ENCODE data around the gene FFAR3. TPM values are rescaled to one million over a fixed set of nuclear protein-coding genes. Genes with fewer than 3 reads are reported as not detected.

The FFAR3 gene
- total and polyA plus RNA-seq, 2 donors (not counting 3 experiments of a cell fraction or from before 2014, with no cell fraction given) = not detected

DNA sequence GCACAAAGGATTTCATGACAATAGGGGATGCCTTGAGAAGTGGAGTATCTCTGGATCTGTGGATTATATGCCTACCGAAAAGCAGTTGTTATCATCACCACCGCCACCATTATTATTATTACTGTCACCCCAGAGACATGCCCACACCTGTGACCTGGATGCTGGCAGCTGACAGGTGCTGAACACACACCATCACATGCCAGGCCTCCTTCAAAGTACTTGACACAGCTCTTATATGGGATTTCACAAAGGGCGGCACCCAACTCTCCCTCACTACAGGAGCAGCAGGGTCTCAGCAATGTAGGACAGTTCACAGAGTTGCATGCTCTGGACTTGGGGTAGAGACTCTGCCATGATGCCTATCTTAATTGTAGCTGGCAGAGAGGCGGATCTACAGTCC lies 7.0 kb downstream of the FFAR3 start:
- POLR2A ChIA-PET = no interaction called here
- Histone ChIP-seq H3K4me2 (ENCODE audit: insufficient read depth, low read length) (no peak overlapping the region), H3K9me3 (replicated peaks; ENCODE audit: control insufficient read depth, insufficient read depth, low read length) (no peaks in the 10 kb centered on the region), H3K36me3 (ENCODE audit: control insufficient read depth in 2 of 2, extremely low read depth in 1 of 2, insufficient read depth in 2 of 2, low read length in 2 of 2) (no peaks in the 10 kb centered on the region), H3K4me1 (ENCODE audit: control insufficient read depth, extremely low read depth, insufficient read depth, low read length) (no peaks in the 10 kb centered on the region), H3K79me2 (ENCODE audit: control insufficient read depth, insufficient read depth, low read length) (no peaks in the 10 kb centered on the region), H3K9ac (replicated peaks; ENCODE audit: extremely low read depth, insufficient read depth, low read length) (no peak overlapping the region), H3K9me1 (replicated peaks; ENCODE audit: control insufficient read depth, extremely low read depth, insufficient read depth, low read length) (no peaks in the 10 kb centered on the region), H2AFZ (ENCODE audit: low read depth, low read length) (no peak overlapping the region), H3K4me3 (replicated peaks in 1 of 3; ENCODE audit: insufficient read depth in 1 of 3, low read depth in 1 of 3, low read length in 3 of 3) (no peak overlapping the region), H4K20me1 (replicated peaks; ENCODE audit: control insufficient read depth, extremely low read depth, insufficient read depth, low read length) (no peaks in the 10 kb centered on the region), H3K27me3 (ENCODE audit: control insufficient read depth in 2 of 2, insufficient read depth in 2 of 2, low read length in 2 of 2) (peaks cover 0 to 2% of the 10 kb centered on the region in 2 experiments), H3K27ac (ENCODE audit: insufficient read depth, low read depth, low read length) (no peak overlapping the region)
- FAIRE-seq (no peak), DNase-seq (ENCODE audit: low read depth, low spot score) (no peak)
- CTCF ChIA-PET = interaction anchor here (1.4 to 2.4 kb wide), 2 partner anchors 12 to 130 kb away, joined by 4 to 9 read pairs; no protein-coding TSS in a partner anchor
- TF ChIP-seq POLR2A (IDR thresholded peaks at IDR 0.05; ENCODE audit: low read depth, low read length) = no peak
- TF ChIP-seq JUN (IDR thresholded peaks at IDR 0.05; ENCODE audit: borderline replicate concordance, insufficient read depth, insufficient read length, low read depth) = no peak
- no peak for TF ChIP-seq GATA2 (IDR thresholded peaks at IDR 0.05; ENCODE audit: insufficient read depth, insufficient read length, low read depth, low read length)
- BruUV-seq (replicated peaks) = no TSS peak
- intact Hi-C loops (cut with micrococcal nuclease) = no loop called here
- dilution Hi-C loops (cut with MboI; ENCODE audit: extremely low pct_ligation_motif_present, low sequenced_read_pairs) = no loop called here

DNA sequence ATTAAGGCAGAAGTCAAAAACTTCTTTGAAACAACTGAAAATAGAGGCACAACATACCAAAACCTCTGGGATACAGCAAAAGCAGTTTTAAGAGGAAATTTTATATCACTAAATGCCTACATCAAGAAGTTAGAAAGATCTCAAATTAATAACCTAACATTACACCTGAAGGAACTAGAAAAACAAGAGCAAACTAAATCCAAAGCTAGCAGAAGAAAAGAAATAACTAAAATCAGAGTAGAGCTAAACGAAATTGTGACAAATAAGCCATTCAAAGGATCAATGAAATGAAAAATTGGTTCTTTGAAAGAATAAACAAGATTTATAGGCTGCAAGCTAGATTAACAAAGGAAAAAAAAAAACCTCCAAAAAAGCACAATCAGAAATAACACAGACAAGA lies 10.1 kb downstream of the FFAR3 start:
- BruUV-seq (replicated peaks) = no TSS peak
- ChIA-PET CTCF (no interaction called here), POLR2A (no interaction called here)
- H3K79me2 ChIP-seq (ENCODE audit: control insufficient read depth, insufficient read depth, low read length) = no peaks in the 10 kb centered on the region
- H3K4me1 ChIP-seq (ENCODE audit: control insufficient read depth, extremely low read depth, insufficient read depth, low read length) = no peaks in the 10 kb centered on the region
- H3K9me1 ChIP-seq (replicated peaks; ENCODE audit: control insufficient read depth, extremely low read depth, insufficient read depth, low read length) = no peaks in the 10 kb centered on the region
- H3K4me2 ChIP-seq (ENCODE audit: insufficient read depth, low read length) = no peak overlapping the region
- no peaks in the 10 kb centered on the region for H4K20me1 ChIP-seq (replicated peaks; ENCODE audit: control insufficient read depth, extremely low read depth, insufficient read depth, low read length)
- FAIRE-seq = no peak
- H3K27ac ChIP-seq (ENCODE audit: insufficient read depth, low read depth, low read length) = no peak overlapping the region
- no peaks in the 10 kb centered on the region for H3K9me3 ChIP-seq (replicated peaks; ENCODE audit: control insufficient read depth, insufficient read depth, low read length)
- no peak overlapping the region for H2AFZ ChIP-seq (ENCODE audit: low read depth, low read length)
- no peak for DNase-seq (ENCODE audit: low read depth, low spot score)
- TF ChIP-seq MYC (IDR thresholded peaks at IDR 0.05; ENCODE audit: low read depth, low read length) = no peak
- H3K9ac ChIP-seq (replicated peaks; ENCODE audit: extremely low read depth, insufficient read depth, low read length) = no peak overlapping the region
- dilution Hi-C loops (cut with MboI; ENCODE audit: extremely low pct_ligation_motif_present, low sequenced_read_pairs) (no loop called here), intact Hi-C loops (cut with micrococcal nuclease) (no loop called here)
- no peaks in the 10 kb centered on the region for H3K36me3 ChIP-seq (ENCODE audit: control insufficient read depth in 2 of 2, extremely low read depth in 1 of 2, insufficient read depth in 2 of 2, low read length in 2 of 2)
- H3K4me3 ChIP-seq (replicated peaks in 1 of 3; ENCODE audit: insufficient read depth in 1 of 3, low read depth in 1 of 3, low read length in 3 of 3) = no peak overlapping the region
- H3K27me3 ChIP-seq (ENCODE audit: control insufficient read depth in 2 of 2, insufficient read depth in 2 of 2, low read length in 2 of 2) = peaks cover 0 to 2% of the 10 kb centered on the region in 2 experiments

Data from endothelial cell of umbilical vein (primary cell).